Astrocyte (in vitro differentiated cells and primary cell): ENCODE results near the gene MRGPRF.

Source experiments
- CTCF ChIP-seq: IDR thresholded peaks from 2 replicates; pipeline ENCODE4 v1.5.1; 2011; ENCODE audit warnings: low read depth, mild to moderate bottlenecking, inconsistent platforms, low read length, moderate library complexity; ENCODE audit not compliant: insufficient read depth
- EZH2 ChIP-seq: IDR thresholded peaks from 2 replicates; pipeline ENCODE4 v1.6.1; 2012; ENCODE audit warnings: mild to moderate bottlenecking, low read length, inconsistent platforms; ENCODE audit not compliant: insufficient read depth

GRCh38 chr11:68982134-68982533 is 30.9 kb downstream of the MRGPRF start:
- TF ChIP-seq CTCF = no peak
- no peak for TF ChIP-seq EZH2
